GM19351 (cell line): ENCODE data around the gene KLK8.

ENCODE experiments used
- ATAC-seq: cut with Tn5 transposase; IDR thresholded peaks from one replicate; pipeline ENCODE4 v1.9.1; 2021; ENCODE audit warnings: mild to moderate bottlenecking, moderate library complexity; ENCODE audit not compliant: unreplicated experiment

KLK8 gene

GRCh38 chr19:50957587-50957986 lies 43.8 kb downstream of the KLK8 start:
- no peak for ATAC-seq

DNA sequence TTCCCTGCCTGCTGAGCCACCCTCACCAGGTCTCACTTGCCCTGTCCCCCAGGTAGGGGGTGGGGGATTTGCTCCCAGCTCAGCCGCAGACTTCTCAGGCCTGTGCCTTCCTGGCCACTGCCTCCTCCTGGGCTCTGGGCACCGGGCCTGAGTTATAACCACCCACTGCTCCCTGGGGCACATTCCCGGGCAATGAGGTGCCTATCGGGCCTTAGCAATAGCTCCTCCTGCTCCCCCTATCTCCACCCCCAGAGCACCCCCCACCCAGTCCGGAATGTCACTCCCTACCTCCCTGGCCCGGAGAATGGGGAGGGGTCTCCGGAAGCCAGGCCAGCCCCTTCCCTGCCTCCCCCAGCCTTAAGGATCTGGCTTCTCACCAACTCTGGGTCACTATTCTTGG lies 48.5 kb downstream of the KLK8 start, which contains the start of gene KLK5:
TSS of gene KLK5 (minus strand) at position 129 of the 400 bp plus-strand sequence. CDS start 381 bp downstream, outside the sequence.
- no peak for ATAC-seq

GRCh38 chr19:50949861-50950260 lies 51.5 kb downstream of the KLK8 start:
- no peak for ATAC-seq

GRCh38 chr19:50947123-50947522 lies 54.3 kb downstream of the KLK8 start:
- ATAC-seq: no peak
